H1 (cell line): ENCODE results near the gene BTBD1. TPM values are rescaled to one million over a fixed set of nuclear protein-coding genes. Genes with fewer than 3 reads are reported as not detected.

Source experiments
- CBX8 ChIP-seq: fragments of 300-800, 300-1000 bp; sonication (generic); IDR thresholded peaks from 2 replicates; pipeline ENCODE4 v1.7.1; 2016; ENCODE audit warnings: low read depth, low read length, borderline replicate concordance
- CEBPB ChIP-seq: IDR thresholded peaks from 2 replicates; pipeline ENCODE4 v1.6.1; 2012; ENCODE audit warnings: low read depth, low read length
- CHD2 ChIP-seq: IDR thresholded peaks from 2 replicates; pipeline ENCODE4 v1.6.1; 2012; ENCODE audit warnings: low read length, improper control_type of control experiment
- E2F6 ChIP-seq: IDR thresholded peaks from 2 replicates; pipeline ENCODE4 v1.6.1; 2012; ENCODE audit warnings: inconsistent platforms
- FOSL1 ChIP-seq: IDR thresholded peaks from 2 replicates; pipeline ENCODE4 v1.6.1; 2011; ENCODE audit warnings: mild to moderate bottlenecking, low read depth, low read length, moderate library complexity; ENCODE audit not compliant: insufficient read depth
- JUND ChIP-seq: IDR thresholded peaks from 2 replicates; pipeline ENCODE4 v1.6.1; 2011; ENCODE audit warnings: mild to moderate bottlenecking, improper control_type of control experiment, low read length
- POLR2A ChIP-seq, 2 experiments: IDR thresholded peaks; 1 replicate in 1 of 2; 2 replicates in 1 of 2; pipeline ENCODE4 v1.6.1; 2011; ENCODE audit warnings: low read depth in 2 of 2, low read length in 2 of 2, mild to moderate bottlenecking in 2 of 2; ENCODE audit errors: control extremely low read depth in 1 of 2
- RAD21 ChIP-seq, 2 experiments: IDR thresholded peaks in 1 of 2; conservative IDR thresholded peaks in 1 of 2; 2 replicates each; pipeline ENCODE4 v1.6.1; 2011; ENCODE audit warnings: low read depth in 2 of 2, low read length in 2 of 2, improper control_type of control experiment in 1 of 2, inconsistent platforms in 1 of 2, mild to moderate bottlenecking in 1 of 2, moderate library complexity in 1 of 2
- RBBP5 ChIP-seq: IDR thresholded peaks from 2 replicates; pipeline ENCODE4 v1.7.1; 2012; ENCODE audit warnings: low read depth, mild to moderate bottlenecking, inconsistent platforms, low read length, moderate library complexity, borderline replicate concordance
- RFX5 ChIP-seq: IDR thresholded peaks from 2 replicates; pipeline ENCODE4 v1.6.1; 2011; ENCODE audit warnings: low read depth, low read length, improper control_type of control experiment, borderline replicate concordance
- SIN3A ChIP-seq, 2 experiments: IDR thresholded peaks in 1 of 2; conservative IDR thresholded peaks in 1 of 2; 2 replicates each; pipeline ENCODE4 v1.6.1; 2011 to 2012; ENCODE audit warnings: low read length in 2 of 2, improper control_type of control experiment in 1 of 2, low read depth in 1 of 2, mild to moderate bottlenecking in 1 of 2
- SP4 ChIP-seq: IDR thresholded peaks from 2 replicates; pipeline ENCODE4 v1.6.1; 2012; ENCODE audit warnings: low read length, inconsistent platforms
- TEAD4 ChIP-seq: IDR thresholded peaks from 2 replicates; pipeline ENCODE4 v1.6.1; 2012; ENCODE audit warnings: low read depth, low read length, inconsistent platforms, mixed read lengths
- polyA plus RNA-seq, 7 experiments: library from polyadenylated mRNA; depleted of rRNA in 3 of 7; stranded (reverse) in 5 of 7; unstranded in 2 of 7; fragments of >200 nt in 5 of 7; fragments of 200-250 nt in 2 of 7; gene quantifications; 1 replicate in 5 of 7; 2 replicates in 1 of 7; 4 replicates in 1 of 7; pipeline versions ENCODE4 v1.2.1 to v1.2.3, GENCODE V29; 2011 to 2013; ENCODE audit warnings: missing spikeins in 2 of 7, mixed read lengths in 2 of 7
- total RNA-seq: library from RNA; stranded (reverse); fragmentation: NEBNext Ultra II Directional; extraction: Animal tissue kit (Norgen Biotek cat#: 25700); gene quantifications from 2 replicates; pipeline ENCODE4 v1.2.1, GENCODE V29; 2021

Gene BTBD1
- total and polyA plus RNA-seq, 2 of the 8 experiments (the other 6 are each of a cell fraction or from before 2014, with no cell fraction given), result 18.6 to 39.5 TPM

GRCh38 chr15:83011271-83012075 lies 55.6 kb downstream of the BTBD1 start, which contains the start of gene C15orf40 (continued):
- peak; percentile 93 for TF ChIP-seq E2F6
- no peak for TF ChIP-seq RFX5
- no peak; the same call in 1 of the 2 replicates for TF ChIP-seq SP4
- no peak for TF ChIP-seq TEAD4
- TF ChIP-seq FOSL1, result no peak
- TF ChIP-seq RBBP5, result peak; percentile 75; the same call in 1 of the 2 replicates
- peak; percentile 47 to 62; a peak in 3 of 4 replicates for TF ChIP-seq RAD21 (IDR thresholded peaks at IDR 0.05 in 1 of 2, conservative IDR thresholded peaks at IDR 0.05 in 1 of 2; ENCODE audit: low read depth in 2 of 2, low read length in 2 of 2)
- TF ChIP-seq POLR2A (IDR thresholded peaks at IDR 0.05; ENCODE audit: control extremely low read depth in 1 of 2, low read depth in 2 of 2, low read length in 2 of 2), result peak in 1 of 2 experiments; percentile 87; a peak in 2 of 3 replicates
- no peak for TF ChIP-seq CHD2
- no peak for TF ChIP-seq JUND
- no peak for TF ChIP-seq CBX8
- peak in 1 of 2 experiments; percentile 68; a peak in 1 of 4 replicates for TF ChIP-seq SIN3A (conservative IDR thresholded peaks at IDR 0.05 in 1 of 2, IDR thresholded peaks at IDR 0.05 in 1 of 2; ENCODE audit: low read depth in 1 of 2, low read length in 2 of 2)
- no peak for TF ChIP-seq CEBPB
